HepG2 (cell line): ENCODE results near the gene CUL4A. TPM values are rescaled to one million over a fixed set of nuclear protein-coding genes. Genes with fewer than 3 reads are reported as not detected.
A peak's percentile ranks its signal among the peaks of the same experiment; 100 is the strongest.

Experiments
- ATAC-seq: fragments of 200-7000 bp; cut with Tn5 transposase; 3 replicates; pipeline ENCODE4 v1.9.1; 2020; ENCODE audit warnings: mild to moderate bottlenecking, moderate library complexity
- Bru-seq: library from RNA; stranded (reverse); fragments of 400-500 nt; gene quantifications from one replicate; lab custom pipeline; 2021; lab: Mats Ljungman, UMichigan
- BruChase-seq, 2 experiments: library from RNA; stranded (reverse); fragments of 400-500 nt; gene quantifications; one replicate each; lab custom pipeline; 2021; lab: Mats Ljungman, UMichigan
- BruUV-seq: library from RNA; stranded (reverse); fragments of 400-500 nt; replicated peaks from 2 replicates; lab custom pipeline; 2021; lab: Mats Ljungman, UMichigan
- CTCF ChIA-PET: fragments of 300-600 bp; formaldehyde crosslinking; extraction: SDS; loops from one replicate; lab custom pipeline; 2021; ENCODE audit warnings: low total read pairs, inconsistent platforms, low intra/inter-chr PET ratio; lab: Yijun Ruan, JAX
- POLR2A ChIA-PET: fragments of 350-600 bp; sonication (Branson Sonifier 250); formaldehyde crosslinking; loops from one replicate; lab custom pipeline; 2020; ENCODE audit warnings: antibody characterized with exemption, inconsistent platforms; lab: Yijun Ruan, JAX
- DNase-seq: peaks from one replicate; pipeline ENCODE4 v3.0.0-alpha.2; 2015; ENCODE audit warnings: low spot score
- FAIRE-seq: peaks from 3 replicates; lab custom pipeline; 2011; peaks lifted over from hg19 to GRCh38; lab: Jason Lieb, UNC
- H2AFZ ChIP-seq: one replicate; pipeline ENCODE4 v1.6.1; 2011; ENCODE audit warnings: low read length, inconsistent platforms
- H3K27ac ChIP-seq: fragments of 300-600 bp; 3 replicates; pipeline ENCODE4 v1.8.0; 2011; ENCODE audit warnings: mixed run types, mild to moderate bottlenecking, mixed read lengths, low read length, inconsistent platforms; ENCODE audit not compliant: insufficient read depth; ENCODE audit errors: extremely low read length
- H3K27me3 ChIP-seq, 2 experiments: fragments of 200-600 bp in 1 of 2; 2 replicates in 1 of 2; 3 replicates in 1 of 2; pipeline versions ENCODE4 v1.6.0 to v1.8.0; 2011; ENCODE audit warnings: low read length in 2 of 2, mild to moderate bottlenecking in 2 of 2, moderate library complexity in 2 of 2, inconsistent platforms in 1 of 2; ENCODE audit not compliant: insufficient read depth in 2 of 2, control insufficient read depth in 1 of 2
- H3K36me3 ChIP-seq, 2 experiments: fragments of 200-600 bp in 1 of 2; replicated peaks in 1 of 2; 2 replicates in 1 of 2; 3 replicates in 1 of 2; pipeline versions ENCODE4 v1.5.1 to v1.8.0; 2011; ENCODE audit warnings: low read length in 2 of 2, inconsistent platforms in 1 of 2; ENCODE audit not compliant: insufficient read depth in 2 of 2, control insufficient read depth in 1 of 2
- H3K4me1 ChIP-seq: 2 replicates; pipeline ENCODE4 v1.5.1; 2012; ENCODE audit warnings: low read length, inconsistent platforms; ENCODE audit not compliant: insufficient read depth
- H3K4me2 ChIP-seq: 2 replicates; pipeline ENCODE4 v1.6.0; 2011; ENCODE audit warnings: low read depth, low read length, inconsistent platforms
- H3K4me3 ChIP-seq, 3 experiments: fragments of 200-600 bp in 1 of 3; sonication (generic), shearing (Covaris generic) in 1 of 3; replicated peaks in 1 of 3; 2 replicates each; pipeline ENCODE4 v1.5.1; 2011 to 2016; ENCODE audit warnings: low read length in 3 of 3, inconsistent platforms in 2 of 3, low read depth in 2 of 3, mild to moderate bottlenecking in 2 of 3, control low read depth in 1 of 3, mixed read lengths in 1 of 3; ENCODE audit not compliant: insufficient read depth in 1 of 3
- H3K79me2 ChIP-seq: one replicate; pipeline ENCODE4 v1.6.1; 2011; ENCODE audit warnings: low read length, inconsistent platforms; ENCODE audit not compliant: insufficient read depth
- H3K9ac ChIP-seq: 2 replicates; pipeline ENCODE4 v1.6.0; 2011; ENCODE audit warnings: mild to moderate bottlenecking, low read depth, low read length, inconsistent platforms; ENCODE audit not compliant: insufficient read depth
- H3K9me3 ChIP-seq: 2 replicates; pipeline ENCODE4 v1.5.1; 2012; ENCODE audit warnings: mild to moderate bottlenecking, low read length
- H4K20me1 ChIP-seq: 2 replicates; pipeline ENCODE4 v1.6.0; 2011; ENCODE audit warnings: inconsistent platforms, mild to moderate bottlenecking, low read length, moderate library complexity; ENCODE audit not compliant: insufficient read depth
- EHMT2 ChIP-seq: fragments of 200-600 bp; sonication (generic); IDR thresholded peaks from 2 replicates; pipeline ENCODE4 v1.7.0; 2017; ENCODE audit warnings: antibody characterized with exemption, low read depth, low read length, borderline replicate concordance
- MAZ ChIP-seq, 2 experiments: sonication (generic) in 1 of 2; formaldehyde crosslinking in 1 of 2; IDR thresholded peaks; 2 replicates each; pipeline versions ENCODE4 v1.5.0 to v1.6.1; 2012 to 2020; ENCODE audit warnings: low read depth in 2 of 2, mild to moderate bottlenecking in 2 of 2, borderline replicate concordance in 1 of 2, improper control_type of control experiment in 1 of 2, low read length in 1 of 2, missing genetic modification reagents in 1 of 2, moderate library complexity in 1 of 2
- PRMT3 ChIP-seq: sonication (generic); formaldehyde crosslinking; IDR thresholded peaks from 2 replicates; pipeline ENCODE4 v1.8.1; 2022; ENCODE audit warnings: low read depth, mild to moderate bottlenecking, moderate library complexity, missing genetic modification reagents, borderline replicate concordance
- SAFB2 ChIP-seq: sonication (generic); formaldehyde crosslinking; IDR thresholded peaks from 2 replicates; pipeline ENCODE4 v1.5.1; 2020; ENCODE audit warnings: missing genetic modification reagents, low read depth, mild to moderate bottlenecking, borderline replicate concordance
- SKIL ChIP-seq: sonication (generic); formaldehyde crosslinking; IDR thresholded peaks from 2 replicates; pipeline ENCODE4 v1.8.0; 2022; ENCODE audit warnings: missing genetic modification reagents, mild to moderate bottlenecking, moderate library complexity, borderline replicate concordance
- TEAD3 ChIP-seq: optimal IDR thresholded peaks from 2 replicates; pipeline ENCODE3; 2016; ENCODE audit warnings: borderline replicate concordance
- ZFP90 ChIP-seq: sonication (generic); formaldehyde crosslinking; IDR thresholded peaks from 2 replicates; pipeline ENCODE4 v1.8.0; 2022; ENCODE audit warnings: missing genetic modification reagents, mild to moderate bottlenecking, inconsistent platforms, borderline replicate concordance
- ZNF639 ChIP-seq: conservative IDR thresholded peaks from 2 replicates; pipeline ENCODE4 v1.6.1; 2018; ENCODE audit warnings: missing genetic modification reagents
- ZNF879 ChIP-seq: sonication (generic); formaldehyde crosslinking; IDR thresholded peaks from 2 replicates; pipeline ENCODE4 v1.8.1; 2023; ENCODE audit warnings: missing genetic modification reagents
- WGBS: methylation state at CpG from one replicate; pipeline ENCODE4 v1.1.6; 2017; ENCODE audit warnings: low lambda C conversion rate; 5-methylcytosine and 5-hydroxymethylcytosine counted together
- in situ Hi-C: cut with HindIII; loops from 2 replicates; pipeline ENCODE4 v1.10.0; 2017; ENCODE audit warnings: low pct_unique_long_range_greater_than_20kb; ENCODE audit not compliant: extremely low pct_ligation_motif_present
- intact Hi-C: fragments of 100-400 bp; cut with micrococcal nuclease; formaldehyde crosslinking; loops from one replicate; pipeline ENCODE4 v1.10.0; 2022; ENCODE audit not compliant: unreplicated experiment
- long read RNA-seq, 2 experiments: library from RNA in 1 of 2; library from polyadenylated mRNA in 1 of 2; stranded (forward) in 1 of 2; unstranded in 1 of 2; transcript quantifications; one replicate each; pipeline ENCODE4 v2.0.0, GENCODE V29; 2019 to 2022
- polyA minus RNA-seq, 3 experiments: library from RNA; depleted of rRNA, polyadenylated mRNA; stranded (reverse); fragments of >200 nt; gene quantifications; 2 replicates each; pipeline ENCODE4 v1.2.3, GENCODE V29; 2011; ENCODE audit warnings: low replicate concordance in 1 of 3
- polyA plus RNA-seq, 8 experiments: library from polyadenylated mRNA; depleted of rRNA in 3 of 8; stranded (reverse) in 7 of 8; unstranded in 1 of 8; fragments of >200 nt; fragmentation: Illumina TruSeq in 4 of 8; extraction: Trizol in 4 of 8; gene quantifications; 2 replicates each; pipeline versions ENCODE4 v1.2.1 to v1.2.3, GENCODE V29; 2011 to 2016; ENCODE audit warnings: low read depth in 4 of 8, missing spikeins in 1 of 8, mixed read lengths in 1 of 8; ENCODE audit not compliant: insufficient read depth in 1 of 8
- total RNA-seq, 5 experiments: library from RNA; depleted of rRNA; stranded (reverse); fragments of >200 nt; fragmentation: Illumina TruSeq; extraction: Trizol; gene quantifications; 2 replicates each; pipeline ENCODE4 v1.2.3, GENCODE V29; 2016; ENCODE audit warnings: low read depth in 1 of 5
- TF ChIP-seq, protein P1 (sequence below): sonication (generic); formaldehyde crosslinking; IDR thresholded peaks from 2 replicates; pipeline ENCODE4 v1.4.0; 2020; ENCODE audit warnings: missing genetic modification reagents

CUL4A gene
- total RNA-seq (2016; rRNA removed; fragmentation: Illumina TruSeq; extraction: Trizol) (75.3 and 95.5 TPM in 2 replicates), polyA plus RNA-seq (2011; rRNA removed) (51.2 and 60.8 TPM in 2 replicates), polyA minus RNA-seq (2011; rRNA and poly(A)+ RNA removed; ENCODE audit: low replicate concordance) (93.3 and 188 TPM in 2 replicates), Bru-seq, nascent RNA (percentile 90 among the genes with signal in this experiment), BruChase-seq, experiment 1, labeled RNA remaining after a 6-hour chase (percentile 96 among the genes with signal in this experiment), BruChase-seq, experiment 2, labeled RNA remaining after a 2-hour chase (percentile 95 among the genes with signal in this experiment)
- 28.8 and 32.0 TPM in 2 replicates for total RNA-seq (2016; cell fraction: cytosol; rRNA removed; fragmentation: Illumina TruSeq; extraction: Trizol; ENCODE audit: low read depth)
- 69.1 and 83.4 TPM in 2 replicates for total RNA-seq (2016; cell fraction: insoluble cytoplasmic fraction; rRNA removed; fragmentation: Illumina TruSeq; extraction: Trizol)
- 51.1 and 52.1 TPM in 2 replicates for total RNA-seq (2016; cell fraction: membrane; rRNA removed; fragmentation: Illumina TruSeq; extraction: Trizol)
- total RNA-seq (2016; cell fraction: nucleus; rRNA removed; fragmentation: Illumina TruSeq; extraction: Trizol), result 55.3 and 56.2 TPM in 2 replicates
- 42.4 and 43.4 TPM in 2 replicates for polyA plus RNA-seq (2011; cell fraction: cytosol; rRNA removed)
- polyA plus RNA-seq (2011; cell fraction: nucleus; rRNA removed), result 121 and 126 TPM in 2 replicates
- 72.5 and 74.5 TPM in 2 replicates for polyA plus RNA-seq (2012)
- polyA plus RNA-seq (2016; cell fraction: cytosol; fragmentation: Illumina TruSeq; extraction: Trizol; ENCODE audit: low read depth), result 28.6 and 31.9 TPM in 2 replicates
- 70.4 and 80.3 TPM in 2 replicates for polyA plus RNA-seq (2016; cell fraction: insoluble cytoplasmic fraction; fragmentation: Illumina TruSeq; extraction: Trizol; ENCODE audit: low read depth)
- polyA plus RNA-seq (2016; cell fraction: membrane; fragmentation: Illumina TruSeq; extraction: Trizol; ENCODE audit: low read depth), result 28.8 and 29.9 TPM in 2 replicates
- 99.2 and 101 TPM in 2 replicates for polyA plus RNA-seq (2016; cell fraction: nucleus; fragmentation: Illumina TruSeq; extraction: Trizol; ENCODE audit: insufficient read depth, low read depth)
- polyA minus RNA-seq (2011; cell fraction: cytosol; rRNA and poly(A)+ RNA removed), result 29.4 and 37.2 TPM in 2 replicates
- 74.4 and 75.7 TPM in 2 replicates for polyA minus RNA-seq (2011; cell fraction: nucleus; rRNA and poly(A)+ RNA removed)
- long read RNA-seq, experiment 1, transcript CUL4A-209 (6 exons, 1,111 nt), result minor isoform, 18 of 62 reads
- long read RNA-seq, experiment 1, transcript CUL4A-202 (20 exons, 2,364 nt), result major isoform, 24 of 62 reads
- long read RNA-seq, experiment 1, partial matches to known transcripts, result 12 of 62 reads
- long read RNA-seq, experiment 1, other reads (novel, unspliced or antisense), result 6 of 62 reads
- long read RNA-seq, experiment 2, transcript CUL4A-209 (6 exons, 1,111 nt), result minor isoform, 15 of 118 reads
- long read RNA-seq, experiment 2, transcript CUL4A-202 (20 exons, 2,364 nt), result major isoform, 33 of 118 reads
- long read RNA-seq, experiment 2, partial matches to known transcripts, result 42 of 118 reads
- long read RNA-seq, experiment 2, other reads (novel, unspliced or antisense), result 28 of 118 reads

DNA sequence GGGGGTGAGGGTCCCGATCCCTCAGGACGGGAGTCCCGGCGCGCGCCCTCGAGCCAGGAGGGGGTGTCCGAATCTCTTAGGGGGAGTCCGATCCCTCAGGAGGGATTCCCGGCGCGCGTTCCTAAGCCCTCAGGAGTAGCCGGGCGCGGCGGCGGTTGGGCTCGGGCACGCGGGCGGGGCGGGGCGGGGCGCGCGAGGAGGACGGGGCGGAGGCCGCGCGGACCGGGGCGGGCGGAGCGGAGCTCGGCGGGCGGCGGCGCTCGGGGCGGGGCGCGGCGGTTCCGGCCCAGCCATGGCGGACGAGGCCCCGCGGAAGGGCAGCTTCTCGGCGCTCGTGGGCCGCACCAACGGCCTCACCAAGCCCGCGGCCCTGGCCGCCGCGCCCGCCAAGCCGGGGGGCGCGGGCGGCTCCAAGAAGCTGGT, at the start of gene CUL4A:
CUL4A (plus strand) TSS at position 278 of the 423 bp plus-strand sequence; CDS start at position 293, 15 bp downstream.
- FAIRE-seq (no peak), DNase-seq (peak; percentile 61), ATAC-seq (peak; percentile 60)
- ChIA-PET POLR2A (interaction anchor here (0.5 to 2.9 kb wide), 18 partner anchors 9 to 267 kb away, joined by 3 to 25 read pairs (median 5); partner anchors contain the start of genes F10, F7 and PROZ), CTCF (no interaction called here)
- Histone ChIP-seq H3K4me2 (peak within 1 kb of the TSS; percentile 82), H4K20me1 (peaks cover 35% of the 10 kb centered on the region), H3K27ac (peak within 1 kb of the TSS; percentile 92), H2AFZ (no peak within 1 kb of the TSS), H3K9me3 (no peaks in the 10 kb centered on the region), H3K4me1 (peaks cover 74% of the 10 kb centered on the region), H3K4me3 (peak within 1 kb of the TSS; percentile 83 to 96 (median 85)), H3K36me3 (peaks cover 0 to 32% of the 10 kb centered on the region in 2 experiments; a peak in 3 of 5 replicates), H3K9ac (peak within 1 kb of the TSS; percentile 96), H3K79me2 (peaks cover 87% of the 10 kb centered on the region), H3K27me3 (no peaks in the 10 kb centered on the region)
- in situ Hi-C loops, result no loop called here
- no CpG with 5 or more reads among the region's 66 CpGs for WGBS
- no TSS peak for BruUV-seq
- intact Hi-C loops, result loop anchor here (2.0 to 5.0 kb wide), 2 partner anchors 52 to 87 kb away; partner anchors contain the start of genes F10 and PROZ
- TF ChIP-seq ZFP90 (CRISPR knock-in tag) (no peak), ZNF639 (CRISPR knock-in tag) (0 out of 2 replicates have a peak, but pooled peaks have one; percentile 6), MAZ (IDR thresholded peaks at IDR 0.05; ENCODE audit: borderline replicate concordance, low read depth, low read length) (no peak), MAZ (CRISPR knock-in tag; IDR thresholded peaks at IDR 0.05; ENCODE audit: low read depth) (peak; percentile 32), TEAD3 (CRISPR knock-in tag) (no peak), ZNF879 (CRISPR knock-in tag) (no peak), SAFB2 (CRISPR knock-in tag) (no peak), PRMT3 (CRISPR knock-in tag) (no peak), EHMT2 (no peak), SKIL (CRISPR knock-in tag) (no peak)
- TF ChIP-seq, protein P1, sequence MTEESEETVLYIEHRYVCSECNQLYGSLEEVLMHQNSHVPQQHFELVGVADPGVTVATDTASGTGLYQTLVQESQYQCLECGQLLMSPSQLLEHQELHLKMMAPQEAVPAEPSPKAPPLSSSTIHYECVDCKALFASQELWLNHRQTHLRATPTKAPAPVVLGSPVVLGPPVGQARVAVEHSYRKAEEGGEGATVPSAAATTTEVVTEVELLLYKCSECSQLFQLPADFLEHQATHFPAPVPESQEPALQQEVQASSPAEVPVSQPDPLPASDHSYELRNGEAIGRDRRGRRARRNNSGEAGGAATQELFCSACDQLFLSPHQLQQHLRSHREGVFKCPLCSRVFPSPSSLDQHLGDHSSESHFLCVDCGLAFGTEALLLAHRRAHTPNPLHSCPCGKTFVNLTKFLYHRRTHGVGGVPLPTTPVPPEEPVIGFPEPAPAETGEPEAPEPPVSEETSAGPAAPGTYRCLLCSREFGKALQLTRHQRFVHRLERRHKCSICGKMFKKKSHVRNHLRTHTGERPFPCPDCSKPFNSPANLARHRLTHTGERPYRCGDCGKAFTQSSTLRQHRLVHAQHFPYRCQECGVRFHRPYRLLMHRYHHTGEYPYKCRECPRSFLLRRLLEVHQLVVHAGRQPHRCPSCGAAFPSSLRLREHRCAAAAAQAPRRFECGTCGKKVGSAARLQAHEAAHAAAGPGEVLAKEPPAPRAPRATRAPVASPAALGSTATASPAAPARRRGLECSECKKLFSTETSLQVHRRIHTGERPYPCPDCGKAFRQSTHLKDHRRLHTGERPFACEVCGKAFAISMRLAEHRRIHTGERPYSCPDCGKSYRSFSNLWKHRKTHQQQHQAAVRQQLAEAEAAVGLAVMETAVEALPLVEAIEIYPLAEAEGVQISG, result no peak
